NCI-H2196 treated with DMSO at 0.1 percent for 48 hours (cell line): Measurements from ENCODE around the gene GBE1.

Experiments used
- DNase-seq: peaks from one replicate; lab custom pipeline; 2025; ENCODE audit not compliant: unreplicated experiment; lab: John Stamatoyannopoulos, UW

GBE1 gene

GRCh38 chr3:81702126-81702525, 59.3 kb downstream of the GBE1 start:
- no peak for DNase-seq

- no peak for DNase-seq
Observed at GRCh38 chr3:81699536-81700320, 61.7 kb downstream of the GBE1 start.

- no peak for DNase-seq
Observed at GRCh38 chr3:81696090-81696489, 65.4 kb downstream of the GBE1 start.

GRCh38 chr3:81695302-81695701, 66.1 kb downstream of the GBE1 start:
- DNase-seq: no peak

GRCh38 chr3:81694662-81695061, 66.8 kb downstream of the GBE1 start:
- no peak for DNase-seq

- DNase-seq: no peak
Observed at GRCh38 chr3:81692766-81693165, 68.7 kb downstream of the GBE1 start.

- DNase-seq: no peak
Observed at GRCh38 chr3:81689617-81690016, 71.8 kb downstream of the GBE1 start.

- no peak for DNase-seq
Observed at GRCh38 chr3:81684751-81685395, 76.6 kb downstream of the GBE1 start.

GRCh38 chr3:81676706-81677456, 84.6 kb downstream of the GBE1 start:
- DNase-seq: no peak

GRCh38 chr3:81674690-81675089, 86.8 kb downstream of the GBE1 start:
- DNase-seq: no peak

GRCh38 chr3:81668283-81668682, 93.2 kb downstream of the GBE1 start:
- DNase-seq: no peak

GRCh38 chr3:81666502-81667121, 94.8 kb downstream of the GBE1 start:
- DNase-seq: no peak

- DNase-seq: no peak
Observed at GRCh38 chr3:81663114-81663513, 98.3 kb downstream of the GBE1 start.

- no peak for DNase-seq
Observed at GRCh38 chr3:81660036-81660435, 101.4 kb downstream of the GBE1 start.

- no peak for DNase-seq
Observed at GRCh38 chr3:81658322-81658997, 103.0 kb downstream of the GBE1 start.

GRCh38 chr3:81651139-81651538, 110.3 kb downstream of the GBE1 start:
- DNase-seq: no peak

- no peak for DNase-seq
Observed at GRCh38 chr3:81650187-81650586, 111.3 kb downstream of the GBE1 start.

GRCh38 chr3:81645248-81645647, 116.2 kb downstream of the GBE1 start:
- no peak for DNase-seq

GRCh38 chr3:81643721-81644120, 117.7 kb downstream of the GBE1 start:
- no peak for DNase-seq

GRCh38 chr3:81638480-81638879, 123.0 kb downstream of the GBE1 start:
- DNase-seq: no peak

- no peak for DNase-seq
Observed at GRCh38 chr3:81632659-81633058, 128.8 kb downstream of the GBE1 start.
